Subcutaneous adipose tissue (tissue), 4 donors: ENCODE measurements around the gene OR5H1. TPM values are rescaled to one million over a fixed set of nuclear protein-coding genes. Genes with fewer than 3 reads are reported as not detected.

ENCODE experiments used
- total RNA-seq, 4 donors: library from RNA; depleted of rRNA; stranded (reverse); fragments of >200 nt; gene quantifications; one replicate each; pipeline ENCODE4 v1.1.0, GENCODE V29; 2016
- TF ChIP-seq, protein P1 (sequence below): fragments of 450-650 bp; IDR thresholded peaks from one replicate; pipeline ENCODE4 v1.5.1; 2016; ENCODE audit warnings: low read depth, mild to moderate bottlenecking, control low read depth, antibody characterized with exemption, moderate library complexity

Gene OR5H1
- total RNA-seq, 4 donors from 2014 or later, result not detected

DNA sequence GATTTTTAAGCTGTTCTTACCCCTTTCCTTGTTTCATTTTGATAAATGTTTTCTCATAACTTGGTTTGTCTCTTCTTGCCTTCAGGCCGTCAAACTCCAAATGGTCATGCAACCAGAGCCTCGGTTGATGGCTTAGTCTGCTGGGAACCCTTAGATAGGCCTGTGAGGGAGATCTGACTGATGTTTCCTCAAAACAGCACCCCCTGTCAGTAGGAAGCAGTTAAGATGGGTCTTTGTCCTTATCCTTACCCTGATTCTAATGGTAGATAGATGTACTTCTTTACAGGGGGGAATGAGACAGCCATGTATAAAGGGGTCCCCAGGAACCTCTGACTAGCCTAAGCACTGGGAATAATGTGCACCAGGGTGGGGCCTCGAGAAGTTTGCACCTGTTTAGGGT lies 16.3 kb upstream of the OR5H1 start:
- TF ChIP-seq, protein P1, sequence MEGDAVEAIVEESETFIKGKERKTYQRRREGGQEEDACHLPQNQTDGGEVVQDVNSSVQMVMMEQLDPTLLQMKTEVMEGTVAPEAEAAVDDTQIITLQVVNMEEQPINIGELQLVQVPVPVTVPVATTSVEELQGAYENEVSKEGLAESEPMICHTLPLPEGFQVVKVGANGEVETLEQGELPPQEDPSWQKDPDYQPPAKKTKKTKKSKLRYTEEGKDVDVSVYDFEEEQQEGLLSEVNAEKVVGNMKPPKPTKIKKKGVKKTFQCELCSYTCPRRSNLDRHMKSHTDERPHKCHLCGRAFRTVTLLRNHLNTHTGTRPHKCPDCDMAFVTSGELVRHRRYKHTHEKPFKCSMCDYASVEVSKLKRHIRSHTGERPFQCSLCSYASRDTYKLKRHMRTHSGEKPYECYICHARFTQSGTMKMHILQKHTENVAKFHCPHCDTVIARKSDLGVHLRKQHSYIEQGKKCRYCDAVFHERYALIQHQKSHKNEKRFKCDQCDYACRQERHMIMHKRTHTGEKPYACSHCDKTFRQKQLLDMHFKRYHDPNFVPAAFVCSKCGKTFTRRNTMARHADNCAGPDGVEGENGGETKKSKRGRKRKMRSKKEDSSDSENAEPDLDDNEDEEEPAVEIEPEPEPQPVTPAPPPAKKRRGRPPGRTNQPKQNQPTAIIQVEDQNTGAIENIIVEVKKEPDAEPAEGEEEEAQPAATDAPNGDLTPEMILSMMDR, result no peak

DNA sequence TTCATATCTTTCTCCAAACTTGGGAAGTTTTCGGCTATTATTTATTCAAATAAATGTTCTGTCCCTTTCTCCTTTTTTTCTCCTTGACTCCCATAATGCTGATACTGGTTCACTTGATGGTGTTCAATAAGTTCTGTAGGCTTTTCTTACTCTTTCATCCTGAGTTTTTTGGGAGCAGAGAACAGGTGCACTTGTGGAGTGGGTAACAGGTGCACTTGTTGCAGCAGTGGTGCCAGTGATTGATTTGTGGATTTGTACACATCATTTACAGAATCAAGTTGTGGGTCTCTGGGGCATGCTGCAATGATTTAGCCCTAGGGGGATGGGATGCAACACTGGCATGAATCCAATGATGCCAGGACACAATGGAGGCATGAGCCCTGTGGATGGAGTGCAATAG lies 14.8 kb upstream of the OR5H1 start:
- TF ChIP-seq, protein P1, result no peak

DNA sequence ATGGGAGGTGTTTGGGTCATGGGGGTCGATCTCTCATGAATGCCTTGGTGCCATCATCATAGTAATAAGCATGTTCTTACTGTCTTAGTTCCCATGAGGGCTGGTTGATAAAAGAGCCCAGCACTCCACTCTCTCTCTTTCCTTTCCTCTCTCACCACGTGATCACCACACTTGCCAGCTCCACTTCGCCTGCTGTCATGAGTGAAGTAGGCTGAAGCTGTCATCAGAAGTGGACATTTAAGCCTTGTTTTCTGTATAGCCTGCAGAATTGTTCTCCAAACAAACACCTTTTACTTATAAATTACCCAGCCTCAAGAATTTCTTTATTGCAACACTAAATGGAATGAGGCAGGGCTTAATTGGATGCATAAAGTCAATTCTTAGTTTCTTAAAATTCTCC lies 6.1 kb downstream of the OR5H1 start:
- TF ChIP-seq, protein P1, result no peak

DNA sequence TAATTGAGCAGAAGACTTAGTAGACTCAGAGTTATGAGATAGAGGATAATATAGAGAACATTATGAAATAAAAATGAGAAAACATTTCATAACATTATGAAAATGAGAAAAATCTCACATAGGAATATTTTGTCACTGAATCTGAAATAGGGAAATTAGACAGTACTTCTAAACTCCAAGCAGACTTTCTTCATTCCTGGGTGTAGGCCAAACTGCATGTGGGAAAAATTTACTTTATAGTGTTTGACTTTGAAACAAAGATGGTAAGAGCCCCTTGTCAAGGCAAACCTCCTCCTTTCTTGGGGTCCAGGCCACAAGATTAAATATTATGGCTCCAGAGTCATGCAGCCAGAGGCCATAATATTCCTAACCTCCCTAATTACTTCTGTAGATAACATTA lies 10.0 kb downstream of the OR5H1 start:
- TF ChIP-seq, protein P1, result no peak

DNA sequence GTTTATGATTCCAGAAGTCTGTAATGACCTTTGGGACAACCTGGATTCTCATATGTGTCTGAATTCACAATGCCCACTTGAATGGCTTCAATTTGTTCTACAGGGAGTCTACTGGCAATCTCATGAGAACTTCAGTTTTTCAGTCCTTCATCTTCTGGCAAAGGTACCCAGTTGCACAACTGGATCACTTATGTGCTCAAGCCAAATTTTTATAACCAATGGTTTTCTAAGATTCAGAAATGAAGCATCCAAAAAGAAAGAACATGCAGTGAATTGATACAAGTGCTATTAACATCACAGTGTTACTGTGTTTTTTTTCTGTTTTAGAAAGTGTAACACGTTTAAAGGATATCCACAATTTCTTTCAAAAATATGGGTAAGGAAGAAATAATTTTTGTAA lies 16.7 kb downstream of the OR5H1 start, which contains the start of gene OR5H14:
OR5H14 (plus strand) TSS at position 301 of the 400 bp plus-strand sequence. CDS start 1,907 bp downstream, outside the sequence.
- TF ChIP-seq, protein P1, result no peak

DNA sequence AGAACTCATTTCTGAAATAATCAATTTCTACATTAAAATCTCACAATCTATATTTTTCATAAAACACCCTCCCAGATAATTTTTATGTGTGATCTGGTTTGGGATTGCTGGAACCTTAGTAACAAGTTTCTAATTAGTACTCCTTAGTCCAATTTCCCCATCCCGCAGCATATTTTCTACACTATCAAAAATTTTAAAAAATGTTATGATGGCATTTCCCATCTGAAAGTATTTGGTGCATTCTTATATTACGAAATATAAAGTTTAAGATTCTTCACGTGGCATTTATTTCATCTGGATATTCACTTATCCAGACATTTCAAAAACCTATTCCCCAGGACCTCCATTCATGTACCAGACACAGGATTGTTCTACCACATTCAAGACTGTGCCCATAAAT lies 18.2 kb downstream of the OR5H1 start:
- TF ChIP-seq, protein P1, result no peak

DNA sequence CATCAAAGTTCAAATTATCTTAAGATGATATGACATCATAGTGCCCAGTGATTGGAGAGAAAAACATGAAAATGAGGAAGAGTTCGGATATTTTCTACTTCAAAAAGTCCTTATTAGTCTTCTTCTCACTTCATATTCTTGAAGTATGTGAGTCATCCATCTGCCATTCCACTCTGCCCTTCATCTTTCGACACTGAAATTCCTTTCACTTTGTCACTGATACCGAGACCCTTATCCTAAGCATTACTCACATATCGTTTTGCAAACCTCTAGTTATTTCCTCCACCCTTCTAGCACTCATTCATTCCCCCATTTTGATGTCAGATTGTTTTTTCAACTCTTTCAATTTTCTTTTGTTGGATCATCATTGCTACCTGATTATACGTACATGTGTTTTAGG lies 20.7 kb downstream of the OR5H1 start:
- TF ChIP-seq, protein P1, result no peak

DNA sequence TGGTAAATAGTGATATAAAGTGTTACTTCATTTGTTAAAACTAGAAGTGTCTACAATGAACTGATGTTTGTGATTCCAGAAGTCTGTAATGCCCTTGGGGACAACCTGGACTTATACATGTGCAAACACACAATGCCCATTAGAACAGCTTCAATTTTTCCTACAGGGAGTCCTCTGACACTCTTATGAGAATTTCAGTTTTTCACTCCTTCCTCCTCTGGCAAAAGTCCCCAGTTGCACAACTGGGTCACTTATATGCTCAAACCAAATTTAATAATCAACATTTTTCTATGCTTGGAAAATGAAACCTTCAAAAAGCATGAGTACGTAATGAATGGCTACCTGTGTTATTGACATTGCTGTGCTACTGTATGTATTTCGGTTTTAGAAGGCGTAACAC lies 35.9 kb downstream of the OR5H1 start, which contains the start of gene OR5H15:
OR5H15 (plus strand) TSS at position 301 of the 400 bp plus-strand sequence. CDS start 2,004 bp downstream, outside the sequence.
- TF ChIP-seq, protein P1, result no peak
